Fibroblast of peridontal ligament (primary cell): ENCODE data around the gene SCAMP3.
"Not testable (repeated sequence)": the region's sequence is repeated elsewhere in the genome, so short reads cannot be mapped to it uniquely, and the experiment has no call there.

ENCODE experiments used
- DNase-seq: peaks from one replicate; pipeline ENCODE4 v3.0.0-alpha.2; 2010; ENCODE audit errors: extremely low read depth

SCAMP3 gene

DNA sequence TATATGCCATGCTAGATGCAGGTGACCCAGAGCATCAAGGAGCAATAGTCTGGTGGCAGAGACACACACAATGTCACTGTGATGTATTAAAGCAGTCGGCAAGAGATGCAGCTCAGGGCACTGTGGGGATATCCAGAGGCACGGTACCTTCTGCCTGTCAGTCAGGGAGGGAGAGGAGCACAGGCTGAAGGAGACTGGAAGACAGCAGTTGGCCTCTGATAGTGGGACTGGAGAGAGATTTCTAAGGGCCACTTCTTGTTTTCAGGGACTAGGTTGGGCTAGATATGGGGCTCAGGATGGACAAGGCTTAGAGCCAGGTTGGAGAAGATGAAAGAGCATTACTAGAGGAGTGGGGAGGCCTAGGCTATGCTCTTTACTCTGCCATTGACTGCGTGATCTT lies 30.9 kb downstream of the SCAMP3 start:
- not testable (repeated sequence) for DNase-seq

GRCh38 chr1:155228096-155228427 lies 34.1 kb downstream of the SCAMP3 start:
- no peak for DNase-seq

DNA sequence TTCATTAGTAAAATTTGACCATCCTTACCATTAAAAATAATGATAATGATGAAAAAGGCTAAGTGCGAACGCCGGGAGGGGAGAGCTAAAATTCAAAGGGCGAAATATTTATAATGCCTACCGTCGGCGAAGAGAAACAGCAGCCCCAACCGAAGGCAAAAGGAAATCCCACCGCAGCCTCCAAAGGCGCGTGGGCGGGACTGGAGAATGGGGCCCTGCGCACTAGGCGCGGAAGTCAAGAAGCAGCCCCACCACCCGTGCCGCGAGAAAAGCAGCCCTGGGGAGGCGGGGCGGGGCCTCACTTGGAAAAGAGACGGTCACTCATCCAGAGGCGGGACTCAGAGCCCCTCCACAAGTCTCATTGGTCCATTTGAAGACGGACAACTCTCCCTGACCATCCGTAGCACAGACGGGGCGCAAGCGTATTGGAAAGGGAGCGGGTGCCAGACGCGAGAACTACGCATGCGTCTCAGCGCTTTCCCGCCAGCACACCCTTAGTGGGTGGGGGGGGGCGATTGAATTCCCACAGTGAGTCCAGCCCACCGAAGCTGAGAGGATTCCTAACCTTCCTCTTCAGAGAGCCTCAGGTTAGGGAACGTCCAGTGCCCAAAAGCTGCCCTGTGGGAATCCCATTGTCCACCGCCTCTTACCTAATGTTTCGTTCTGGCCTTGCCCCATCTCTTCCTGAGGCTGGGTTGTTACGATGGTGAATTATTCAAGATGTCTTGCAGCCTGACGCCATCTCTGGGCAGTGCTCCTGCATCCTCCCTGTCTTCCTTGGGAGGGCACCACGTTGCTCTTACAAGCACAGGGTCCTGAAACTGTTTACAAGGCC lies 34.7 kb downstream of the SCAMP3 start:
- peak; percentile 99 for DNase-seq

- no peak for DNase-seq
Observed at GRCh38 chr1:155226910-155227260, 35.3 kb downstream of the SCAMP3 start.

DNA sequence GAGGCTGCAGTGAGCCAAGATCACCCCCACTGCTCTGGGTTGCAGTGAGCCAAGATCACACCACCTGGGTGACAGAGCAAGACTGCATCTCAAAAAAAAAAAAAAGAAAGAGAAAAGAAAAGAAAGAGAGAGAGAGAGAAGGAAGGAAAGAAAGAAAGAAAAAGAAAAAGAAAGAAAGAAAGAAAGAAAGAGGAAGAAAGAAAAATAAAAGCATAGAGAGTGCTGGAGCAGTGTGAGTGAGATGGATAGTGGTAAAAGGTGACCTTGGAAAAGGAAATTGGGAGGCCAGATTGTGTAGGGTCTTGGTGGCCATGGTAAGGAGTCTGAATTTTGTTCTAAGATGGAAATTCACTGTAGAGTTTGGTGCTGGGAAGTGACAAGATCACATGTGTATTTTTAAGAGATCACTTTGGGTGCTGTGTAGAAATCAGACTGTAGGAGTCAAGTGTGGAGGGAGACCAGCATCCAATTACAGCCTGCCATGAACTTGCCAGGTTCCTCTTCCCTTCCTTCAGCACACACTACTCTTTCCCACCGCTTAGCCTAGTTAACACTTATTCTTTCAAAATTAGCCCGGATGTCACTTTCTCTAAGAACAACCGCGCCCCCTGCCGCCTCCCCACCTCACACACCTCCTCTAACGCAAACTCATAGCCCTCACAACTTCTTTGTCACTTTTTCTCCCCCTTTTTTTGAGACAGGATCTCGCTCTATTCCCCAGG lies 35.8 kb downstream of the SCAMP3 start:
- DNase-seq = peak; percentile 81

- not testable (repeated sequence) for DNase-seq
Observed at GRCh38 chr1:155225404-155225759, 36.8 kb downstream of the SCAMP3 start.

DNA sequence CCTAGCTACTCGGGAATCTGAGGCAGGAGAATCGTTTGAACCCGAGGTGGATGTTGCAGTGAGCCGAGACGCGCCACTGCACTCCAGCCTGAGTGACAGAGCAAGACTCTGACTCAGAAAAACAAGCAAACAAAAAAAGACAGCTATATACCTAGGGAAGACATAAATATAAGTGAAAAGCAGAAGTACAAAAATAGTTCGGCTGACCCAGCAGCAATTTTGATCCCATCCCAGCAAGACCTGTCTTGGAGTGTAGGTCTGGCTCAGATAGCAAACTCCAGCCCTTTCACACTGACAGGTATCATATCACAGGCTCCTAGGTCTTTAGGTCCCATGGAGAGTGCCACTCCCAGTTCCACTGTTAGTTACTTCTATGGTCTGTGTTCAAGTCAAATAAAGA lies 39.1 kb downstream of the SCAMP3 start:
- no peak for DNase-seq

DNA sequence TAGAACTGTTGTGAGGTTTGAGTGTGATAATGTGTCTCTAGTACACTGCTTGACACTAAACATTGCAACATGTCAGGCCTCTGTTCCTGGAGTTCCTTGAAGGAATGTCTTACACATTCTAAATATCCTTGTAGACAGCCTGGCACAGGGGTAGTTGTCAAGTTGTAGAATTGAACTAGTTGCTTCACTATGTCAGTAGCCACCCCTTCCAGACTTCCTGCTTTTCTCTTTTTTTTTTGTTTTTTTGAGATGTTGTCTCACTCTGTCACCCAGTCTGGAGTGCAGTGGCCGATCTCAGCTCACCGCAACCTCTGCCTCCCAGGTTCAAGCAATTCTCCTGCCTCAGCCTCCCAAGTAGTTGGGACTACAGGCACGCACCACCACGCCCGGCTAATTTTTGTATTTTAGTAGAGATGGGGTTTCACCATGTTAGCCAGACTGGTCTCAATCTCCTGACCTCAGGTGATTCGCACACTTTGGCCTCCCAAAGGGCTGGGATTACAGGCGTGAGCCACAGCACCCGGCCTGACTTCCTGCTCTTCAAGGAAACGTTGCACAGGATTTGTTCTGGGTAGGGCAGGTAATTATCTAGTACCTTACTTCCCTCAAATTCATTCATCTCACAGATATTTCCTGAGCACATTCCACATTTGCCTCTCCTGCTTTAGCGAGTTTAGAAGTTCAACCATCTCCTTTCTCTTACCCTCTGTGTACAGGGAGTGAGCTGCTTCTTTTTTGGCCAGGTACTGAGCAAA lies 41.8 kb downstream of the SCAMP3 start:
- not testable (repeated sequence) for DNase-seq

GRCh38 chr1:155219592-155220031 lies 42.5 kb downstream of the SCAMP3 start:
- DNase-seq = no peak

DNA sequence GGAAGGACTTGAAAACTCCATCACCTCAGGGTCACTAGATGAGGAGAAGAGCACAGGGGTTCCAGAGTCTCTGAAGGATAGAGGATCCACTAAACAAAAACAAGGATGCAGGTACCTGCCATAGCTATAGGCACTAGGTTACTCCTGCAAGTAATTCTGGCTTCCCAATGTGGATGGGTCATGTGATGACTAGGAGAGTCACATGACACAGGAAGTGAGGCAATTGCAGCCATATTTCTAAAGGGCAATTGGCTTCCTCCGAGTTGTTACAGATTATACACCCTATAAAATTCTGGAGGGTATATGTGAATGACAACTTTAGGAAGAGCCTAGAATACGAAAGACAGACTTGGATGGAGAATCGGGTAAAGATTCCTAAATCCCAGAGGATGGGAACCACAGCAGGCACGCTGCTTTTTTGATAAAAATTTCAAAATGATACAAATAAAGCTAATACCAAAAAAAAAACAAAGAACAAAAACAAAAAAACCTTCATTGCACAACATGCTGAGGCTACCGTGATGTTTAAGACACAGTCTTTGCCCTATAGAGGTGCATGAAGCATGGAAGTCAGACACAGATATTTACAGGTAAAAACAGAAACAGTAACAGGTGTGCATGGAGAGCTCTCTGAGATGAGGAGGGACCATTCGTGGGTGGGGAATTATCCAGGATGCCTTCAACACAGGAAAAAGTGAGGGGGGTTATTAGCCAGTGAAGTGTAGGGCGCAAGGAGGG lies 43.1 kb downstream of the SCAMP3 start:
- DNase-seq = peak; percentile 72

DNA sequence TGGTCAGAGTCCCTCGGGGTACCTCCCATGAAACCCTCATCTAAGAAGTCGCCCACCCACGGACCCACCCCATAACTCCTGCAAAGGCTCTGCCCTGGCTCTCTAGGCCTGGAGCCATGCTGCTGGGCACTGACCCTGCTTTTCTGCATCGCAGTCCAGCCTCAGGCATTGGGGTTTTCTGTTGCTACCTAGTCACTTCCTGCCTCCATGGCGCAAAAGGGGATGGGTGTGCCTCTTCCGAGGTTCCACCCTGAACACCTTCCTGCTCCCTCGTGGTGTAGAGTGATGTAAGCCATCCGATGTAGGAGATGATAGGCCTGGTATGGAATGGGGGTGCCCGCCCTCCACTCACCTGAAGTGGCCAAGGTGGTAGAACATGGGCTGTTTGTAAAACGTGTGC lies 47.5 kb downstream of the SCAMP3 start:
- not testable (repeated sequence) for DNase-seq

DNA sequence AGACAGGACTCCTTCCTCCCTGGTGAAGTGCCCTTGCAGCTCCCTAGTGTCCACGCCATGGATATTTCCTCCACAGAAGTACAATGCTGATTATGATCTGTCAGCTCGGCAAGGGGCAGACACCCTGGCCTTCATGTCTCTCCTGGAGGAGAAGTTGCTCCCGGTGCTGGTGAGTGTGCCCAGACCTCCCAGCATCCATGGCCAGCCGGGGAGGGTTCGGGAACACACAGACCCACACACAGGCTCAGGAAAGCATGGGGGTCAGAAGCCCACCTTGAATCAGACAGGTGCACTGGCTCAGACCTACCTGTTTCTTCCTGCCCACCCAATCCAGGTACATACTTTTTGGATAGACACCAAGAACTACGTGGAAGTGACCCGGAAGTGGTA lies 50.1 kb downstream of the SCAMP3 start:
- DNase-seq = not testable (repeated sequence)

DNA sequence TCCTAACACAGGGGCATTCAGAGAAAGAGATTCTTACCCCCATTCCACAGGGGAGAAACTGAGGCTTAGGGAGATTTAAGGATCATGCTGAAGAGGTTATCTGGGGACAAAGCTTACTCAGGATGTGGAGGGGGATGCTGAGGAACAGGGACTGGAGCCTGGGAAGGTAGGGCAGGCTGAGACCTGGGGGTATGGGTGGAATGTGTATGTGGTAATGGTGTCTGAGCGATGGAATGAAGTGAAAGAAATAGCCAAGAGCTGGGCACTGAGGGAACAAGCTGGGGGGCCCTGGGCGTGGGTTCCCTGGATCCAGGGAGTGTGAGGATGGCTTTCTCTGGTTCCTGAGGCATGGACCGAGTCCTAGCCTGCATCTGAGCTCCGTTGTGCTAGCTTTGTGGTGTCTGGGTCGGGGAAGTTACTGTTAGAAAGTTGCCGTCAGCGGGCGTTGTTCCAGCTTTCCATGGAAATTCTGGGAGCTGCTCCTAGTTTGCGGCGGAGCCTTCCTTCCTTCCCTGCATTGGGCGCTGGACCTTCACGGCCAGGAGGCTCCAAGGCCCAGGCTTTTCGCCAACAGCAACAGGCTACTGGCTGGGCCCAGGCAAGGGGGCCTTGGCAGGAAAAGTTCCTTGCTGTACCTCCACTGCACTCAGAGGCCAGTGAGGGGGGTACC lies 50.6 kb downstream of the SCAMP3 start:
- peak; percentile 51 for DNase-seq

GRCh38 chr1:155210314-155211104 lies 51.7 kb downstream of the SCAMP3 start:
- no peak for DNase-seq

DNA sequence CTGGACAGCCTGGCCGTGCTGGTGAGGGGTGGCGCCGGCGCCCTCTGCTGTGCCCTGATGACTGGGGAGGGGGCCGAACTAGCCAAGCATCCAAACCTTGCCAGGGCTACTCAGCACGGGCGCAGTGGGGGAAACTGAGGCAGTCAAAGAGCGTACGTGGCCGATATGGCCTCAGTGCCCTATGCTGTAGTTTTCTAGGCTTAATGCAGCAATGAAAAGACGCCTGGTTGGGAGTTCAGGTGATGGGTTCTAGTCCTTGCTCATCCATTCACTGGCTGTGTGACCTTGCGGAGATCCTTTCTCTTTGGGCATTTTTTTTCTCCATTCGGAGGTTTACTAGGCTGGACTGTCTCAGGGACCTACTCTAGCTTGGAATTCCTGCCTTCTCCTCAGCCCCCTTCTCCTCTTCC lies 52.8 kb downstream of the SCAMP3 start:
- no peak for DNase-seq

- peak; percentile 81 for DNase-seq
Observed at GRCh38 chr1:155208541-155209311, 53.4 kb downstream of the SCAMP3 start, which contains the start of gene MTX1. MTX1 (plus strand) TSS chr1:155208695; CDS start chr1:155208805, 110 bp downstream.

- peak; percentile 43 for DNase-seq
Observed at GRCh38 chr1:155207806-155208540, 54.2 kb downstream of the SCAMP3 start, which contains the start of gene THBS3. THBS3 (minus strand) TSS chr1:155207897; CDS start chr1:155207876, 21 bp downstream.

DNA sequence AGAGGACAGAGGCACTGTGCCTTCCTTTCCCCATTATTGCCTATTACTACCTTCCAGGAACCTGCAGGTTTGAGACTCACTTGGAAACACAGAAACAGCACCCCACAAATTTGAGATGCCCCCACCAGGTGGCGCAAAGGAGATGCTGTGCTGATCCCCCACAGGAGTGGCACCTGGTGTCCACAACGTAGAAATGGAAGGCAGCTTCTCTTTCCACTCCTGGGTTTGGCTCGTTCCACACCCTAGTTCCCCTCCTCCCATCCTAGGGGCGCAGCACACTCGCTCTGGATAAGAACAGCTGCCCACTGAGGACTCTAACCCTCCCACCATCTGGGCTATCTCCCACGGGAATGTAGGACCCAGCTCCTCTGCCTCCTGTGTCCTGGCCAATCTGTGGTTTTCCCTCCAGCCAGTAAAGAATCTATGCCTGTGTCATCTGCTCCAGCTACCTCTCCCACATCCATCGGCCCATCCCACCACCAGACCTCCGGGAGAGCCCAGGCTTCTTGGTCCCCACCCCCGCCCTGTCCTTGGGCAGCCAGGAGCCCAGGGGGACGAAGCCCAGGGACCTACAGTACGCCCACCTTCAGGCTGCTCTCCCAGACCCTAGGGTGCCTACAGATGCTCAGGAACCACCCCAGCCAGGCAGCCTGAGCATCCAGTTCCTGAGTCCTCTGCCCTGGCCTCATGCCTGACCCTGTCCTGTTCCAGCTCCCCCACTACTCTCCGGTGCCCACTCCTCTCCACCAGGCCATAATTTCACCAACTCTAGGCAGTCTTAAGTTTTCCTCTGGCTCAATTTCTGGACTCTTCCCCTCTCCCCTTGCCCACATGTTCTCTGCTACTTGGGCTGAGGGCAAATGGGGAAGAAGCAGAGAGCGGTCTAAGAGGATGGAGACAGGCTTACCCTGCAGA lies 55.0 kb downstream of the SCAMP3 start:
- peak; percentile 80 for DNase-seq
